Tibial nerve (tissue), 4 donors: Measurements from ENCODE around the gene PRLHR. TPM values are rescaled to one million over a fixed set of nuclear protein-coding genes. Genes with fewer than 3 reads are reported as not detected.

ENCODE experiments used
- DNase-seq, 2 donors: peaks; one replicate each; pipeline ENCODE4 v3.0.0-alpha.2; 2019; ENCODE audit warnings: low spot score in 2 of 2
- H3K27ac ChIP-seq, 4 donors: fragments of 200-600 bp; sonication (generic) in 3 of 4; one replicate each; pipeline ENCODE4 v1.5.1; 2017 to 2019; ENCODE audit warnings: mild to moderate bottlenecking in 1 of 4
- H3K27me3 ChIP-seq, 2 donors: fragments of 200-600 bp; sonication (generic) in 1 of 2; one replicate each; pipeline versions ENCODE4 v1.5.1 to v1.6.0; 2017 to 2019
- H3K36me3 ChIP-seq, 3 donors: fragments of 200-600 bp; sonication (generic); one replicate each; pipeline ENCODE4 v1.5.1; 2018 to 2019
- H3K4me1 ChIP-seq, 4 donors: fragments of 200-600 bp; sonication (generic) in 3 of 4; one replicate each; pipeline ENCODE4 v1.5.1; 2017 to 2019
- H3K4me3 ChIP-seq, 4 donors: fragments of 200-600 bp; sonication (generic) in 3 of 4; one replicate each; pipeline ENCODE4 v1.5.1; 2017 to 2019; ENCODE audit warnings: mild to moderate bottlenecking in 1 of 4, moderate library complexity in 1 of 4
- H3K9me3 ChIP-seq, 4 donors: fragments of 200-600 bp; sonication (generic) in 3 of 4; one replicate each; pipeline ENCODE4 v1.5.1; 2017 to 2019
- CTCF ChIP-seq, 5 experiments: fragments of 200-600 bp in 3 of 5; fragments of 450-650 bp in 2 of 5; sonication (generic) in 3 of 5; IDR thresholded peaks; one replicate each; pipeline ENCODE4 v1.5.1; 2016 to 2019; ENCODE audit warnings: antibody characterized with exemption in 5 of 5, mild to moderate bottlenecking in 3 of 5, moderate library complexity in 2 of 5
- EP300 ChIP-seq, 2 donors: sonication (generic); formaldehyde crosslinking; IDR thresholded peaks; one replicate each; pipeline ENCODE4 v1.6.1; 2017; ENCODE audit warnings: antibody characterized with exemption in 2 of 2, mild to moderate bottlenecking in 1 of 2
- POLR2A ChIP-seq, 2 donors: fragments of 450-650 bp; IDR thresholded peaks; one replicate each; pipeline ENCODE4 v1.6.1; 2017; ENCODE audit warnings: antibody characterized with exemption in 2 of 2, mild to moderate bottlenecking in 2 of 2, moderate library complexity in 2 of 2
- WGBS, 2 donors: methylation state at CpG; one replicate each; pipeline ENCODE4 v1.1.5; 2018; 5-methylcytosine and 5-hydroxymethylcytosine counted together
- total RNA-seq, 4 donors: library from RNA; depleted of rRNA; stranded (reverse); fragments of >200 nt; gene quantifications; one replicate each; pipeline ENCODE4 v1.1.0, GENCODE V29; 2016

The PRLHR gene
- total RNA-seq, 4 donors from 2014 or later: not detected

DNA sequence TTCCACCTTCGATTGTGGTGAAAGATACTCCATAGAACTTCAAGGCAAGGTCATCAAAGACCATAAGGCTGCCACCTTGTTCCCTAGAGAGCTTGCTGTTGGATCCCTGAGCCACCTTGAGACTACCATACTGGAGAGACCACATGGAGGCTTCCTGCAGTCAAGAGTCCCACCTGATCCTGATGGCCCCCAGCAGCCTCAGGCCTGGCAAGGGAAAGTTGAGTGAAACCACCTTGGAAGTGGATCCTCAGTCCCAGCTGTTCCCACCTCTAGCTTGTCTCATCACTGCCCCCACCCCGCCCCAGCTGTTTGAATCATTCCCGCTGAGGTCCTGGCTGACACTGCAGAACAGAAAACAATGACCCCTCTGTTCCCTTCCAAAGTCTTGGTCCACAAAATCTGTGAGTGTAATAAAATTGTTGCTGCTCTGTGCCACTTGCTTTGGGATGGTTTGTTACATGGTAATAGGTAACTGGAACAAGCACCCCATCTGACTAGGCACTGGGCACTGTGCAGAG is 32.0 kb downstream of the PRLHR start:
- TF ChIP-seq POLR2A (IDR thresholded peaks at IDR 0.05): no peak
- no peak for TF ChIP-seq EP300 (IDR thresholded peaks at IDR 0.05)
- TF ChIP-seq CTCF (IDR thresholded peaks at IDR 0.05): no peak
- Histone ChIP-seq H3K27ac (peak overlapping the region in 1 of 4 donors; percentile 39), H3K36me3 (no peaks in the 10 kb centered on the region), H3K27me3 (peaks cover 0 to 5% of the 10 kb centered on the region in 2 donors), H3K4me3 (no peak overlapping the region), H3K9me3 (peaks cover 0 to 8% (median 0%) of the 10 kb centered on the region in 4 donors), H3K4me1 (peaks cover 0 to 2% (median 0%) of the 10 kb centered on the region in 4 donors)
- 51 to 83% methylated on average over 3 of the region's 3 CpGs for WGBS, 2 donors
- DNase-seq: no peak

- Histone ChIP-seq H3K27ac (peak overlapping the region in 1 of 4 donors; percentile 39), H3K4me3 (no peak overlapping the region), H3K9me3 (peaks cover 0 to 8% (median 0%) of the 10 kb centered on the region in 4 donors), H3K4me1 (no peaks in the 10 kb centered on the region), H3K27me3 (peaks cover 0 to 5% of the 10 kb centered on the region in 2 donors), H3K36me3 (no peaks in the 10 kb centered on the region)
- WGBS, 2 donors: 62 to 84% methylated on average over 1 of the region's 1 CpG
- DNase-seq: no peak
- no peak for TF ChIP-seq EP300 (IDR thresholded peaks at IDR 0.05)
- no peak for TF ChIP-seq CTCF (IDR thresholded peaks at IDR 0.05)
- TF ChIP-seq POLR2A (IDR thresholded peaks at IDR 0.05): no peak
Measured at GRCh38 chr10:118562851-118563250, 32.6 kb downstream of the PRLHR start.

DNA sequence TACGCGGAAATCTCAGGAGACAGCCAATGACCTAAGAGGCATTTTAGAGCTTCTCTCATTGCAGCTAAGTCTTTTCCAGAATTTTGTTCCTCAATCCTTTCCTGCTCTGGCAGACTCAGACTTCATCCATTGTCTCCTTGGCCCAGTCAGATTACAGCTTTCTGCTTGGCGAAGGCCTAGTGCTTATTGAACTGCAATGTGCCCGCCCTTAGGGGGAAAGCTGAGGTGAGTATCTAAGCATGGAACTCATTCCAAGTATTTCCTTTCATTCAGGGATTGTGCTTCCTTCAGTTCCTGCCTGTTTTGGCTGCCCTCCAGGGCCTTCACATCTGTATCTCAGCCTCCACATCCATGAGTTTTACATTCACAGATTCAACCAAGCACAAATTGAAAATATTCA is 37.5 kb downstream of the PRLHR start:
- Histone ChIP-seq H3K4me3 (no peak overlapping the region), H3K27me3 (no peaks in the 10 kb centered on the region), H3K36me3 (no peaks in the 10 kb centered on the region), H3K4me1 (no peaks in the 10 kb centered on the region), H3K27ac (no peak overlapping the region), H3K9me3 (peaks cover 0 to 8% (median 0%) of the 10 kb centered on the region in 4 donors)
- TF ChIP-seq EP300 (IDR thresholded peaks at IDR 0.05): no peak
- no peak for DNase-seq
- 40 to 42% methylated on average over 4 of the region's 4 CpGs for WGBS, 2 donors

GRCh38 chr10:118551535-118552100 is 43.8 kb downstream of the PRLHR start:
- Histone ChIP-seq H3K36me3 (no peaks in the 10 kb centered on the region), H3K27me3 (no peaks in the 10 kb centered on the region), H3K9me3 (no peaks in the 10 kb centered on the region), H3K4me1 (no peaks in the 10 kb centered on the region), H3K27ac (no peak overlapping the region), H3K4me3 (no peak overlapping the region)
- no peak for TF ChIP-seq POLR2A (IDR thresholded peaks at IDR 0.05)
- no peak for TF ChIP-seq EP300 (IDR thresholded peaks at IDR 0.05)
- TF ChIP-seq CTCF (IDR thresholded peaks at IDR 0.05): no peak
- 53 to 65% methylated on average over 10 of the region's 10 CpGs for WGBS, 2 donors
- no peak for DNase-seq

DNA sequence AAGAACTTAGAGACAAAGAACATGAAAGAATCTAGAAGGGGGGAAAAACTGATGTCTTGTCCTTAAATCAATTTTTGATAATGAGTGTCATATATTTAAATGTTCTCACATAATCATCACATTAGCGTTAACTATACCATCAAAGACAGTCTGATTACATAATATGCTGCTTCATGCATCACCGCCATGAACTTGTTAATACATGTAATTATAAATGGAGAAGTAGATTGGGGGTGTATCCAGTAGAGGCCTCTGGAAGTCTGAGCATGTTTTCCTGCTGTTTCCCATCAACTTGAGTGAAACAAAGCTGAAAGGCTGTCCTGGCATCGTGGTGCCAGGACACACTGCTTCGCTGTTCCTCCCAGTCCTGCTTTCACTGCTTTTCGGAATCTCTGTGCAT is 48.2 kb downstream of the PRLHR start:
- TF ChIP-seq POLR2A (IDR thresholded peaks at IDR 0.05) (no peak), CTCF (IDR thresholded peaks at IDR 0.05) (no peak), EP300 (IDR thresholded peaks at IDR 0.05) (no peak)
- H3K27ac ChIP-seq: no peak overlapping the region
- H3K9me3 ChIP-seq: no peaks in the 10 kb centered on the region
- no peak for DNase-seq
- no peaks in the 10 kb centered on the region for H3K36me3 ChIP-seq
- 88 to 91% methylated on average over 5 of the region's 5 CpGs for WGBS, 2 donors
- no peak overlapping the region for H3K4me3 ChIP-seq
- H3K27me3 ChIP-seq: no peaks in the 10 kb centered on the region
- H3K4me1 ChIP-seq: no peaks in the 10 kb centered on the region
